GM23338 (cell line): Measurements from ENCODE around the gene IQSEC3. TPM values are rescaled to one million over a fixed set of nuclear protein-coding genes. Genes with fewer than 3 reads are reported as not detected.

Experiments
- ATAC-seq: fragments of 200-7000 bp; cut with Tn5 transposase; 3 replicates; pipeline ENCODE4 v1.9.1; 2020
- DNase-seq: peaks from one replicate; pipeline ENCODE4 v3.0.0-alpha.2; 2015; ENCODE audit warnings: low spot score
- H2AFZ ChIP-seq: fragments of 200-600 bp; sonication (generic); 2 replicates; pipeline ENCODE4 v1.8.0; 2016; ENCODE audit warnings: antibody characterized with exemption, mild to moderate bottlenecking, moderate library complexity
- H3F3A ChIP-seq: fragments of 200-600 bp; sonication (generic); replicated peaks from 2 replicates; pipeline ENCODE4 v1.8.0; 2017; ENCODE audit warnings: antibody characterized with exemption, mixed run types, low read depth
- H3K27ac ChIP-seq: fragments of 200-600 bp; sonication (generic); 2 replicates; pipeline ENCODE4 v1.6.1; 2016; ENCODE audit warnings: low read depth
- H3K27me3 ChIP-seq: fragments of 200-600 bp; sonication (generic); 2 replicates; pipeline ENCODE4 v1.8.0; 2016; ENCODE audit warnings: mild to moderate bottlenecking, mixed run types, moderate library complexity; ENCODE audit not compliant: insufficient read depth
- H3K36me3 ChIP-seq: fragments of 200-600 bp; sonication (generic); 2 replicates; pipeline ENCODE4 v1.8.0; 2016; ENCODE audit warnings: mild to moderate bottlenecking; ENCODE audit not compliant: insufficient read depth
- H3K4me1 ChIP-seq: fragments of 200-600 bp; sonication (generic); 2 replicates; pipeline ENCODE4 v1.8.0; 2016; ENCODE audit warnings: mild to moderate bottlenecking, moderate library complexity; ENCODE audit not compliant: insufficient read depth
- H3K4me2 ChIP-seq: fragments of 200-600 bp; sonication (generic); 2 replicates; pipeline ENCODE4 v1.7.1; 2017; ENCODE audit warnings: mixed run types
- H3K4me3 ChIP-seq: fragments of 200-600 bp; sonication (generic); 2 replicates; pipeline ENCODE4 v1.6.1; 2016; ENCODE audit warnings: mixed run types
- H3K79me2 ChIP-seq: fragments of 200-600 bp; sonication (generic); replicated peaks from 2 replicates; pipeline ENCODE4 v1.8.0; 2017; ENCODE audit warnings: mild to moderate bottlenecking; ENCODE audit not compliant: insufficient read depth
- H3K9me2 ChIP-seq: fragments of 200-600 bp; sonication (generic); 2 replicates; pipeline ENCODE4 v1.8.0; 2017; ENCODE audit not compliant: insufficient read depth
- H4K20me1 ChIP-seq: fragments of 200-600 bp; sonication (generic); replicated peaks from 2 replicates; pipeline ENCODE4 v1.8.0; 2017; ENCODE audit warnings: mild to moderate bottlenecking; ENCODE audit not compliant: insufficient read depth
- H3K27ac Mint-ChIP-seq: 2 replicates; pipeline ENCODE4 v1.8.0; 2020; ENCODE audit warnings: inconsistent platforms, mild to moderate bottlenecking, moderate library complexity, mixed read lengths
- H3K27me3 Mint-ChIP-seq: 3 replicates; pipeline ENCODE4 v1.8.0; 2022; ENCODE audit warnings: low read depth, mild to moderate bottlenecking, moderate library complexity, mixed read lengths, inconsistent platforms; ENCODE audit not compliant: insufficient read depth, poor library complexity
- H3K36me3 Mint-ChIP-seq: 3 replicates; pipeline ENCODE4 v1.8.0; 2021; ENCODE audit warnings: low read depth, mild to moderate bottlenecking, inconsistent platforms, moderate library complexity, mixed read lengths
- H3K4me1 Mint-ChIP-seq: 3 replicates; pipeline ENCODE4 v1.8.0; 2020; ENCODE audit warnings: mild to moderate bottlenecking, inconsistent platforms, mixed read lengths
- H3K4me3 Mint-ChIP-seq: 3 replicates; pipeline ENCODE4 v1.8.0; 2021; ENCODE audit warnings: moderate library complexity, mild to moderate bottlenecking, inconsistent platforms, mixed read lengths
- H3K9me3 Mint-ChIP-seq: 3 replicates; pipeline ENCODE4 v1.8.0; 2020; ENCODE audit warnings: moderate library complexity, mild to moderate bottlenecking, inconsistent platforms, mixed read lengths
- CREB1 ChIP-seq: fragments of 250-450 bp; sonication (Bioruptor Pico); IDR thresholded peaks from 2 replicates; pipeline ENCODE4 v1.5.0; 2020; ENCODE audit warnings: low read depth, mild to moderate bottlenecking, moderate library complexity
- CTCF ChIP-seq, 2 experiments: fragments of 200-600 bp in 1 of 2; sonication (generic) in 1 of 2; conservative IDR thresholded peaks; 2 replicates each; pipeline versions ENCODE4 v1.5.1 to v1.6.1; 2016 to 2017; ENCODE audit warnings: antibody characterized with exemption in 2 of 2, low read depth in 2 of 2, mild to moderate bottlenecking in 2 of 2, moderate library complexity in 1 of 2
- ETS1 ChIP-seq: IDR thresholded peaks from 2 replicates; pipeline ENCODE4 v1.6.1; 2016; ENCODE audit warnings: antibody characterized with exemption
- EZH2 ChIP-seq: fragments of 200-600 bp; sonication (generic); IDR thresholded peaks from one replicate; pipeline ENCODE4 v1.8.0; 2017; ENCODE audit warnings: antibody characterized with exemption, mild to moderate bottlenecking, low read depth; ENCODE audit not compliant: unreplicated experiment
- EZH2phosphoT487 ChIP-seq: fragments of 200-600 bp; sonication (generic); IDR thresholded peaks from one replicate; pipeline ENCODE4 v1.8.1; 2018; ENCODE audit warnings: antibody characterized with exemption; ENCODE audit not compliant: unreplicated experiment
- JUNB ChIP-seq: IDR thresholded peaks from one replicate; pipeline ENCODE4 v1.6.1; 2016; ENCODE audit warnings: antibody characterized with exemption; ENCODE audit not compliant: unreplicated experiment
- NANOG ChIP-seq: IDR thresholded peaks from 2 replicates; pipeline ENCODE4 v1.6.1; 2016; ENCODE audit warnings: antibody characterized with exemption, borderline replicate concordance
- POLR2AphosphoS5 ChIP-seq: IDR thresholded peaks from 2 replicates; pipeline ENCODE4 v1.6.1; 2016; ENCODE audit warnings: antibody characterized with exemption, low read depth
- REST ChIP-seq: IDR thresholded peaks from one replicate; pipeline ENCODE4 v1.6.1; 2018; ENCODE audit warnings: antibody characterized with exemption; ENCODE audit not compliant: unreplicated experiment
- STAT1 ChIP-seq: IDR thresholded peaks from one replicate; pipeline ENCODE4 v1.6.1; 2016; ENCODE audit warnings: antibody characterized with exemption; ENCODE audit not compliant: unreplicated experiment
- ZNF114 ChIP-seq: fragments of 250-450 bp; sonication (Bioruptor Pico); IDR thresholded peaks from 2 replicates; pipeline ENCODE4 v1.5.0; 2020; ENCODE audit warnings: mild to moderate bottlenecking, moderate library complexity
- ZNF331 ChIP-seq: fragments of 250-450 bp; sonication (Bioruptor Pico); IDR thresholded peaks from 2 replicates; pipeline ENCODE4 v1.5.0; 2020; ENCODE audit warnings: low read depth, mild to moderate bottlenecking, moderate library complexity
- ZNF462 ChIP-seq: fragments of 250-450 bp; sonication (Bioruptor Pico); IDR thresholded peaks from 2 replicates; pipeline ENCODE4 v1.5.0; 2020; ENCODE audit warnings: mild to moderate bottlenecking, moderate library complexity
- polyA plus RNA-seq: library from polyadenylated mRNA; unstranded; fragments of >200 nt; fragmentation: Nextera tagmentation; extraction: Ambion mirVana; gene quantifications from 2 replicates; pipeline ENCODE4 v1.2.1, GENCODE V29; 2016
- total RNA-seq: library from RNA; depleted of rRNA; stranded (reverse); fragments of >200 nt; shearing (Covaris generic); gene quantifications from 2 replicates; pipeline ENCODE4 v1.2.3, GENCODE V29; 2014

The IQSEC3 gene
- total and polyA plus RNA-seq, 2 experiments from 2014 or later, result 2.1 to 3.6 TPM

GRCh38 chr12:201361-201760 is 134.8 kb downstream of the IQSEC3 start:
- Mint-ChIP-seq H3K27ac (no peak overlapping the region), H3K36me3 (no peaks in the 10 kb centered on the region), H3K9me3 (peaks cover 10% of the 10 kb centered on the region; the same call in 2 of the 3 replicates), H3K4me1 (peaks cover 23% of the 10 kb centered on the region), H3K27me3 (peaks cover 35% of the 10 kb centered on the region), H3K4me3 (no peak overlapping the region)
- no peaks in the 10 kb centered on the region for H3K36me3 ChIP-seq
- no peaks in the 10 kb centered on the region for H3K9me2 ChIP-seq
- no peak overlapping the region for H3K27ac ChIP-seq
- no peak overlapping the region for H2AFZ ChIP-seq
- no peaks in the 10 kb centered on the region for H3K79me2 ChIP-seq
- 0 out of 2 replicates have a peak, but pooled peaks cover 3% of the 10 kb centered on the region for H3F3A ChIP-seq
- no peak overlapping the region for H3K4me2 ChIP-seq
- H3K4me3 ChIP-seq, result no peak overlapping the region
- H3K4me1 ChIP-seq, result peaks cover 38% of the 10 kb centered on the region
- H3K27me3 ChIP-seq, result peaks cover 51% of the 10 kb centered on the region
- no peaks in the 10 kb centered on the region; the same call in 1 of the 2 replicates for H4K20me1 ChIP-seq
- ATAC-seq (no peak), DNase-seq (no peak)
- TF ChIP-seq CREB1 (CRISPR knock-in tag) (no peak), CTCF (conservative IDR thresholded peaks at IDR 0.05; ENCODE audit: low read depth in 2 of 2) (no peak), JUNB (no peak), STAT1 (no peak), ETS1 (no peak), ZNF331 (CRISPR knock-in tag) (no peak), EZH2phosphoT487 (no peak), NANOG (no peak), ZNF114 (CRISPR knock-in tag) (no peak), POLR2AphosphoS5 (no peak), EZH2 (no peak), ZNF462 (CRISPR knock-in tag) (no peak), REST (no peak)
